Measurements from ENCODE around the gene LELP1.

Gene LELP1

GRCh38 chr1:153251562-153251961, 48.3 kb downstream of the LELP1 start:
- Histone ChIP-seq H3K27me3 (ENCODE audit: control insufficient read depth, insufficient read depth, low read length) (peaks cover 3% of the 10 kb centered on the region), H3K36me3 (ENCODE audit: control insufficient read depth, insufficient read depth, low read length) (no peaks in the 10 kb centered on the region), H3K4me1 (ENCODE audit: control insufficient read depth, insufficient read depth, low read length) (no peaks in the 10 kb centered on the region), H3K9ac (ENCODE audit: low read depth, low read length) (no peak overlapping the region), H3K9me3 (ENCODE audit: control insufficient read depth, insufficient read depth, low read length) (no peaks in the 10 kb centered on the region), H3K4me3 (ENCODE audit: low read depth, low read length) (no peak overlapping the region)

GRCh38 chr1:153251988-153252387, 48.8 kb downstream of the LELP1 start:
- no peak overlapping the region for H3K9ac ChIP-seq (ENCODE audit: low read depth, low read length)
- H3K4me3 ChIP-seq (ENCODE audit: low read depth, low read length), result no peak overlapping the region
- H3K27me3 ChIP-seq (ENCODE audit: control insufficient read depth, insufficient read depth, low read length), result peaks cover 3% of the 10 kb centered on the region
- H3K4me1 ChIP-seq (ENCODE audit: control insufficient read depth, insufficient read depth, low read length), result no peaks in the 10 kb centered on the region
- H3K36me3 ChIP-seq (ENCODE audit: control insufficient read depth, insufficient read depth, low read length), result no peaks in the 10 kb centered on the region
- H3K9me3 ChIP-seq (ENCODE audit: control insufficient read depth, insufficient read depth, low read length), result no peaks in the 10 kb centered on the region

- Histone ChIP-seq H3K36me3 (ENCODE audit: control insufficient read depth, insufficient read depth, low read length) (no peaks in the 10 kb centered on the region), H3K27me3 (ENCODE audit: control insufficient read depth, insufficient read depth, low read length) (peaks cover 7% of the 10 kb centered on the region), H3K4me3 (ENCODE audit: low read depth, low read length) (no peak overlapping the region), H3K9ac (ENCODE audit: low read depth, low read length) (no peak overlapping the region), H3K9me3 (ENCODE audit: control insufficient read depth, insufficient read depth, low read length) (no peaks in the 10 kb centered on the region), H3K4me1 (ENCODE audit: control insufficient read depth, insufficient read depth, low read length) (no peaks in the 10 kb centered on the region)
Observed at GRCh38 chr1:153253076-153253475, 49.8 kb downstream of the LELP1 start.

GRCh38 chr1:153253693-153254092, 50.5 kb downstream of the LELP1 start:
- Histone ChIP-seq H3K9ac (ENCODE audit: low read depth, low read length) (no peak overlapping the region), H3K9me3 (ENCODE audit: control insufficient read depth, insufficient read depth, low read length) (no peaks in the 10 kb centered on the region), H3K4me3 (ENCODE audit: low read depth, low read length) (no peak overlapping the region), H3K27me3 (ENCODE audit: control insufficient read depth, insufficient read depth, low read length) (peaks cover 14% of the 10 kb centered on the region), H3K4me1 (ENCODE audit: control insufficient read depth, insufficient read depth, low read length) (no peaks in the 10 kb centered on the region), H3K36me3 (ENCODE audit: control insufficient read depth, insufficient read depth, low read length) (no peaks in the 10 kb centered on the region)

All from iPS-15b (cell line).